GM12878 (cell line): ENCODE measurements around the gene UCKL1. TPM values are rescaled to one million over a fixed set of nuclear protein-coding genes. Genes with fewer than 3 reads are reported as not detected.

Experiments used
- ASH2L ChIP-seq: fragments of 300-600, 200-600 bp; sonication (generic); IDR thresholded peaks from 2 replicates; pipeline ENCODE4 v1.6.1; 2017; ENCODE audit warnings: low read depth, mild to moderate bottlenecking, borderline replicate concordance
- CBX3 ChIP-seq: fragments of 200-600 bp; sonication (generic); IDR thresholded peaks from 2 replicates; pipeline ENCODE4 v1.6.1; 2016; ENCODE audit warnings: low read depth, borderline replicate concordance
- CEBPB ChIP-seq, 2 experiments: fragments of 150-350 bp in 1 of 2; IDR thresholded peaks; 2 replicates each; pipeline ENCODE4 v1.6.1; 2012 to 2014; ENCODE audit warnings: low read depth in 2 of 2, low read length in 2 of 2, borderline replicate concordance in 1 of 2, inconsistent platforms in 1 of 2
- ETV6 ChIP-seq, 2 experiments: fragments of 450-650 bp in 1 of 2; IDR thresholded peaks in 1 of 2; conservative IDR thresholded peaks in 1 of 2; 2 replicates each; pipeline ENCODE4 v1.6.1; 2014; ENCODE audit warnings: antibody characterized with exemption in 1 of 2, borderline replicate concordance in 1 of 2, low read depth in 1 of 2, mild to moderate bottlenecking in 1 of 2, moderate library complexity in 1 of 2
- GATAD2B ChIP-seq: fragments of 450-650 bp; conservative IDR thresholded peaks from 2 replicates; pipeline ENCODE4 v1.6.1; 2017; ENCODE audit warnings: low read depth, mild to moderate bottlenecking, moderate library complexity
- HCFC1 ChIP-seq: fragments of 150-350 bp; IDR thresholded peaks from 2 replicates; pipeline ENCODE4 v1.6.1; 2014; ENCODE audit warnings: low read length
- HDAC6 ChIP-seq: fragments of 200-600 bp; sonication (generic); IDR thresholded peaks from one replicate; pipeline ENCODE4 v1.8.0; 2017; ENCODE audit warnings: antibody characterized with exemption; ENCODE audit not compliant: unreplicated experiment
- HDGF ChIP-seq: fragments of 450-650 bp; IDR thresholded peaks from 2 replicates; pipeline ENCODE4 v1.6.1; 2016; ENCODE audit warnings: antibody characterized with exemption
- IKZF1 ChIP-seq: fragments of 450-650 bp; conservative IDR thresholded peaks from 2 replicates; pipeline ENCODE4 v1.6.1; 2017; ENCODE audit warnings: antibody characterized with exemption, mild to moderate bottlenecking
- IRF4 ChIP-seq: IDR thresholded peaks from 2 replicates; pipeline ENCODE4 v1.6.1; 2011; ENCODE audit warnings: low read depth, low read length
- IRF5 ChIP-seq: fragments of 450-650 bp; IDR thresholded peaks from 2 replicates; pipeline ENCODE4 v1.6.1; 2017; ENCODE audit warnings: borderline replicate concordance
- JUNB ChIP-seq: IDR thresholded peaks from 2 replicates; pipeline ENCODE4 v1.6.1; 2016; ENCODE audit warnings: antibody characterized with exemption, mild to moderate bottlenecking
- NBN ChIP-seq: fragments of 450-650 bp; IDR thresholded peaks from 2 replicates; pipeline ENCODE4 v1.6.1; 2016
- NFIC ChIP-seq: IDR thresholded peaks from 2 replicates; pipeline ENCODE4 v1.6.1; 2012; ENCODE audit warnings: low read depth, mild to moderate bottlenecking, inconsistent platforms, low read length, moderate library complexity
- NR2C1 ChIP-seq: fragments of 450-650 bp; IDR thresholded peaks from 2 replicates; pipeline ENCODE4 v1.6.1; 2017; ENCODE audit warnings: antibody characterized with exemption, mild to moderate bottlenecking, moderate library complexity
- PAX8 ChIP-seq: fragments of 450-650 bp; IDR thresholded peaks from 2 replicates; pipeline ENCODE4 v1.6.1; 2017; ENCODE audit warnings: mild to moderate bottlenecking, moderate library complexity
- PML ChIP-seq: IDR thresholded peaks from 2 replicates; pipeline ENCODE4 v1.6.1; 2012; ENCODE audit warnings: low read length, inconsistent platforms
- POLR2AphosphoS2 ChIP-seq: IDR thresholded peaks from 2 replicates; pipeline ENCODE4 v1.6.1; 2011; ENCODE audit warnings: low read depth, mild to moderate bottlenecking, low read length, improper control_type of control experiment, moderate library complexity
- RAD21 ChIP-seq: IDR thresholded peaks from 2 replicates; pipeline ENCODE4 v1.6.1; 2011; ENCODE audit warnings: mild to moderate bottlenecking, low read depth, low read length, moderate library complexity; ENCODE audit not compliant: insufficient read depth
- RB1 ChIP-seq: fragments of 450-650 bp; formaldehyde crosslinking; IDR thresholded peaks from 2 replicates; pipeline ENCODE4 v1.6.1; 2017; ENCODE audit warnings: mild to moderate bottlenecking, borderline replicate concordance
- RCOR1 ChIP-seq: conservative IDR thresholded peaks from 2 replicates; pipeline ENCODE4 v1.6.1; 2012; ENCODE audit warnings: low read depth, low read length, improper control_type of control experiment
- RELA ChIP-seq: fragments of 450-650 bp; IDR thresholded peaks from 2 replicates; pipeline ENCODE4 v1.8.0; 2014; ENCODE audit warnings: borderline replicate concordance; ENCODE audit not compliant: partially characterized antibody
- SIX5 ChIP-seq: IDR thresholded peaks from 2 replicates; pipeline ENCODE4 v1.6.1; 2011; ENCODE audit warnings: mild to moderate bottlenecking, low read depth, low read length, moderate library complexity; ENCODE audit not compliant: severe bottlenecking
- SMAD1 ChIP-seq: fragments of 450-650 bp; IDR thresholded peaks from 2 replicates; pipeline ENCODE4 v1.6.1; 2018; ENCODE audit warnings: mild to moderate bottlenecking, low read depth; ENCODE audit not compliant: partially characterized antibody
- STAT1 ChIP-seq: fragments of 450-650 bp; conservative IDR thresholded peaks from 2 replicates; pipeline ENCODE4 v1.6.1; 2014; ENCODE audit warnings: antibody characterized with exemption, mild to moderate bottlenecking
- TAF1 ChIP-seq: IDR thresholded peaks from 2 replicates; pipeline ENCODE4 v1.6.1; 2011; ENCODE audit warnings: mild to moderate bottlenecking, low read depth, low read length, borderline replicate concordance
- TARDBP ChIP-seq: IDR thresholded peaks from 2 replicates; pipeline ENCODE4 v1.6.1; 2016; ENCODE audit warnings: borderline replicate concordance
- TCF7 ChIP-seq: IDR thresholded peaks from 2 replicates; pipeline ENCODE4 v1.6.1; 2014; ENCODE audit warnings: antibody characterized with exemption, borderline replicate concordance
- ZNF217 ChIP-seq: fragments of 450-650 bp; IDR thresholded peaks from 2 replicates; pipeline ENCODE4 v1.6.1; 2017; ENCODE audit warnings: antibody characterized with exemption, mild to moderate bottlenecking
- ZNF24 ChIP-seq: fragments of 450-650 bp; IDR thresholded peaks from 2 replicates; pipeline ENCODE4 v1.6.1; 2017; ENCODE audit warnings: antibody characterized with exemption, mild to moderate bottlenecking
- ZNF687 ChIP-seq: fragments of 450-650 bp; IDR thresholded peaks from 2 replicates; pipeline ENCODE4 v1.6.1; 2017; ENCODE audit warnings: mild to moderate bottlenecking, moderate library complexity
- polyA plus RNA-seq, 11 experiments: library from polyadenylated mRNA; depleted of rRNA in 4 of 11; unstranded in 6 of 11; stranded (reverse) in 5 of 11; fragments of >200 nt; fragmentation: Nextera tagmentation in 4 of 11; fragmentation: Illumina TruSeq in 1 of 11; extraction: Ambion mirVana in 4 of 11; extraction: Trizol in 1 of 11; gene quantifications; 1 replicate in 1 of 11; 2 replicates in 10 of 11; pipeline versions ENCODE4 v1.2.1 to v1.2.3, GENCODE V29; 2011 to 2016; ENCODE audit warnings: inconsistent platforms in 2 of 11, missing spikeins in 2 of 11, low read depth in 1 of 11
- total RNA-seq, 4 experiments: library from RNA; depleted of rRNA in 3 of 4; stranded (reverse); fragments of >200 nt in 3 of 4; fragmentation: Illumina TruSeq in 1 of 4; extraction: Trizol in 1 of 4; gene quantifications; 2 replicates each; pipeline versions ENCODE4 v1.2.1 to v1.2.3, GENCODE V29; 2013 to 2021

UCKL1 gene
- total and polyA plus RNA-seq, 10 of the 15 experiments (the other 5 are each of a cell fraction or from before 2014, with no cell fraction given): 2.4 to 36.3 (median 24.8) TPM

- TF ChIP-seq ZNF687 (no peak), GATAD2B (no peak), HDAC6 (no peak), SMAD1 (no peak), POLR2AphosphoS2 (no peak), IKZF1 (no peak), IRF5 (no peak), CBX3 (no peak), RAD21 (no peak), PAX8 (no peak), ZNF24 (no peak), SIX5 (no peak), HDGF (no peak), TAF1 (no peak), ASH2L (no peak), ZNF217 (no peak), RELA (no peak), CEBPB (IDR thresholded peaks at IDR 0.05; ENCODE audit: borderline replicate concordance in 1 of 2, low read depth in 2 of 2, low read length in 2 of 2) (no peak), TCF7 (no peak), RCOR1 (no peak), JUNB (no peak), HCFC1 (no peak), NFIC (no peak), ETV6 (conservative IDR thresholded peaks at IDR 0.05 in 1 of 2, IDR thresholded peaks at IDR 0.05 in 1 of 2; ENCODE audit: borderline replicate concordance in 1 of 2, low read depth in 1 of 2) (no peak), STAT1 (no peak), PML (no peak), TARDBP (no peak), NR2C1 (no peak), RB1 (no peak), NBN (no peak), IRF4 (no peak)
Measured at GRCh38 chr20:63980317-63980805, 24.1 kb upstream of the UCKL1 start (continued).
